K562 (cell line): Measurements from ENCODE around the gene LHB. TPM values are rescaled to one million over a fixed set of nuclear protein-coding genes. Genes with fewer than 3 reads are reported as not detected.

Experiments
- CTCFL ChIP-seq: IDR thresholded peaks from 2 replicates; pipeline ENCODE4 v1.6.1; 2011; ENCODE audit warnings: borderline replicate concordance, low read depth, mild to moderate bottlenecking, moderate library complexity, low read length; ENCODE audit not compliant: insufficient read depth, poor library complexity, severe bottlenecking
- KAT2B ChIP-seq: IDR thresholded peaks from one replicate; pipeline ENCODE4 v1.6.1; 2012; ENCODE audit warnings: low read depth, mild to moderate bottlenecking, control low read depth, inconsistent platforms, low read length, moderate library complexity
- microRNA-seq: library from miRNA; unstranded; fragments of <30 nt; microRNA quantifications from one replicate; pipeline ENCODE4, GENCODE V29; 2018; ENCODE audit warnings: borderline microRNAs expressed
- polyA plus RNA-seq, 8 experiments: library from polyadenylated mRNA; depleted of rRNA in 4 of 8; stranded (reverse) in 5 of 8; unstranded in 3 of 8; fragments of >200 nt; fragmentation: Nextera tagmentation in 2 of 8; fragmentation: Illumina TruSeq in 1 of 8; extraction: Ambion mirVana in 2 of 8; extraction: Trizol in 1 of 8; gene quantifications; 2 replicates each; pipeline versions ENCODE4 v1.2.1 to v1.2.3, GENCODE V29; 2011 to 2014; ENCODE audit warnings: inconsistent platforms in 1 of 8, missing spikeins in 1 of 8
- small RNA-seq: library from RNA; depleted of rRNA; stranded (forward); fragments of <200 nt; gene quantifications from one replicate; pipeline ENCODE3, GENCODE V24; 2014
- total RNA-seq, 7 experiments: library from RNA; depleted of rRNA in 6 of 7; stranded (reverse); fragments of >200 nt in 6 of 7; fragmentation: Illumina TruSeq in 2 of 7; extraction: Trizol in 2 of 7; gene quantifications; 2 replicates each; pipeline versions ENCODE4 v1.2.1 to v1.2.3, GENCODE V29; 2011 to 2021; ENCODE audit warnings: low replicate concordance in 1 of 7

The LHB gene
- total and polyA plus RNA-seq, 9 of the 15 experiments (the other 6 are each of a cell fraction or from before 2014, with no cell fraction given), result 0.54 TPM; not detected in 8

DNA sequence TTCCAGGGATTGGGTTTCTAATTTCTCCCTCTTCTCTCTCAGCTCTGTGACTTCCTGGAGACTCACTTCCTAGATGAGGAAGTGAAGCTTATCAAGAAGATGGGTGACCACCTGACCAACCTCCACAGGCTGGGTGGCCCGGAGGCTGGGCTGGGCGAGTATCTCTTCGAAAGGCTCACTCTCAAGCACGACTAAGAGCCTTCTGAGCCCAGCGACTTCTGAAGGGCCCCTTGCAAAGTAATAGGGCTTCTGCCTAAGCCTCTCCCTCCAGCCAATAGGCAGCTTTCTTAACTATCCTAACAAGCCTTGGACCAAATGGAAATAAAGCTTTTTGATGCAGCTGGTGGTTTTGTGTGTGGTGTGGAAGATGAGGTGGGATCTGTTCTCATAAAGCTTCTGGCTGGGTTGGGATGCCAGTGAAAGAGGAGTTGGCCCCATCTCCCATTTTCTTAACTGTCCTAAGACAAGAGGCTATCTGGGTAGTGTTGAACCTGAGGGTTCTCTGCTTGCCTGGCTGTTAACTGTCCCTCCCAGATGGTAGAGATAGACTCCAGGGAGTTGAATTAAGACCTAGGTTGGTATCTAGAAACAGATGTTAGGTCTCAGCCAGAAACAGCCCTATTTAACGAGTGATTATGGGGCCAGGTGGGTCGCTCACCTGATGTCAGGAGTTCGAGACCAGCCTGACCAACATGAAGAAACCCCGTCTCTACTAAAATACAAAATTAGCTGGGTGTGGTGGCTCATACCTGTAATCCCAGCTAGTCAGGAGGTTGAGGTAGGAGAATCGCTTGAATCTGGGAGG lies 50.1 kb downstream of the LHB start (continued):
- no peak for TF ChIP-seq KAT2B
- no peak for TF ChIP-seq CTCFL

Small RNAs within 50 kb of the gene (microRNA-seq; reads per million reads assigned to microRNA genes)
- gene MIR6798, result not detected

Small RNAs within 50 kb of the gene (small RNA-seq; reads per million reads assigned to genes)
- gene MIR6798, result 0.15 reads per million

Other genes starting within 250 kb of the LHB start
Only the 7 nearest of the 25 such genes appear.
- 12.9 and 20.5 TPM in 2 replicates for gene GYS1, start 23.8 kb downstream of the LHB start, total RNA-seq (2014; rRNA removed)
- gene GYS1, start 23.8 kb downstream of the LHB start, total RNA-seq (2014; rRNA removed; fragmentation: Illumina TruSeq; extraction: Trizol), result 8.8 and 11.3 TPM in 2 replicates
- gene GYS1, start 23.8 kb downstream of the LHB start, total RNA-seq (2015; rRNA removed; fragmentation: Illumina TruSeq; extraction: Trizol), result 15.2 and 18.4 TPM in 2 replicates
- 26.1 and 28.1 TPM in 2 replicates for gene GYS1, start 23.8 kb downstream of the LHB start, total RNA-seq (2021)
- gene GYS1, start 23.8 kb downstream of the LHB start, polyA plus RNA-seq (2011; rRNA removed), result 26.0 and 26.7 TPM in 2 replicates
- 31.1 and 32.2 TPM in 2 replicates for gene GYS1, start 23.8 kb downstream of the LHB start, polyA plus RNA-seq (2014; fragmentation: Illumina TruSeq; extraction: Trizol)
- gene GYS1, start 23.8 kb downstream of the LHB start, polyA plus RNA-seq (2014; fragmentation: Nextera tagmentation; extraction: Ambion mirVana), result 1 to 10 TPM; 1.9 to 2.2 TPM
- gene GYS1, start 23.8 kb downstream of the LHB start, polyA plus RNA-seq (2014; rRNA removed), result 18.0 and 24.3 TPM in 2 replicates
- 453 and 558 TPM in 2 replicates for gene RUVBL2, start 23.2 kb downstream of the LHB start, total RNA-seq (2014; rRNA removed)
- 56.6 and 95.4 TPM in 2 replicates for gene RUVBL2, start 23.2 kb downstream of the LHB start, total RNA-seq (2014; rRNA removed; fragmentation: Illumina TruSeq; extraction: Trizol)
- 282 and 294 TPM in 2 replicates for gene RUVBL2, start 23.2 kb downstream of the LHB start, total RNA-seq (2015; rRNA removed; fragmentation: Illumina TruSeq; extraction: Trizol)
- 335 and 343 TPM in 2 replicates for gene RUVBL2, start 23.2 kb downstream of the LHB start, total RNA-seq (2021)
- gene RUVBL2, start 23.2 kb downstream of the LHB start, polyA plus RNA-seq (2011; rRNA removed), result 237 and 273 TPM in 2 replicates
- 165 and 339 TPM in 2 replicates for gene RUVBL2, start 23.2 kb downstream of the LHB start, polyA plus RNA-seq (2014; fragmentation: Illumina TruSeq; extraction: Trizol)
- 10 to 100 TPM; 71.4 to 95.3 TPM for gene RUVBL2, start 23.2 kb downstream of the LHB start, polyA plus RNA-seq (2014; fragmentation: Nextera tagmentation; extraction: Ambion mirVana)
- 310 and 330 TPM in 2 replicates for gene RUVBL2, start 23.2 kb downstream of the LHB start, polyA plus RNA-seq (2014; rRNA removed)
- gene CGB3, start 7.2 kb upstream of the LHB start, total RNA-seq (2014; rRNA removed), result not detected in 2 replicates
- not detected in 2 replicates for gene CGB3, start 7.2 kb upstream of the LHB start, total RNA-seq (2014; rRNA removed; fragmentation: Illumina TruSeq; extraction: Trizol)
- not detected in 2 replicates for gene CGB3, start 7.2 kb upstream of the LHB start, total RNA-seq (2015; rRNA removed; fragmentation: Illumina TruSeq; extraction: Trizol)
- not detected in 2 replicates for gene CGB3, start 7.2 kb upstream of the LHB start, total RNA-seq (2021)
- not detected in 2 replicates for gene CGB3, start 7.2 kb upstream of the LHB start, polyA plus RNA-seq (2011; rRNA removed)
- gene CGB3, start 7.2 kb upstream of the LHB start, polyA plus RNA-seq (2014; fragmentation: Illumina TruSeq; extraction: Trizol), result not detected in 2 replicates
- not detected for gene CGB3, start 7.2 kb upstream of the LHB start, polyA plus RNA-seq (2014; fragmentation: Nextera tagmentation; extraction: Ambion mirVana)
- gene CGB3, start 7.2 kb upstream of the LHB start, polyA plus RNA-seq (2014; rRNA removed), result not detected in 2 replicates
- gene CGB2, start 14.8 kb upstream of the LHB start, total RNA-seq (2014; rRNA removed), result 0.65 TPM in 1 of 2 replicates, not detected in the other
- not detected in 2 replicates for gene CGB2, start 14.8 kb upstream of the LHB start, total RNA-seq (2014; rRNA removed; fragmentation: Illumina TruSeq; extraction: Trizol)
- not detected in 2 replicates for gene CGB2, start 14.8 kb upstream of the LHB start, total RNA-seq (2015; rRNA removed; fragmentation: Illumina TruSeq; extraction: Trizol)
- not detected in 2 replicates for gene CGB2, start 14.8 kb upstream of the LHB start, total RNA-seq (2021)
- 0.20 TPM in 1 of 2 replicates, not detected in the other for gene CGB2, start 14.8 kb upstream of the LHB start, polyA plus RNA-seq (2011; rRNA removed)
- 0.22 and 0.33 TPM in 2 replicates for gene CGB2, start 14.8 kb upstream of the LHB start, polyA plus RNA-seq (2014; fragmentation: Illumina TruSeq; extraction: Trizol)
- not detected for gene CGB2, start 14.8 kb upstream of the LHB start, polyA plus RNA-seq (2014; fragmentation: Nextera tagmentation; extraction: Ambion mirVana)
- gene CGB2, start 14.8 kb upstream of the LHB start, polyA plus RNA-seq (2014; rRNA removed), result not detected in 2 replicates
- not detected in 2 replicates for gene CGB1, start 19.8 kb upstream of the LHB start, total RNA-seq (2014; rRNA removed)
- not detected in 2 replicates for gene CGB1, start 19.8 kb upstream of the LHB start, total RNA-seq (2014; rRNA removed; fragmentation: Illumina TruSeq; extraction: Trizol)
- not detected in 2 replicates for gene CGB1, start 19.8 kb upstream of the LHB start, total RNA-seq (2015; rRNA removed; fragmentation: Illumina TruSeq; extraction: Trizol)
- gene CGB1, start 19.8 kb upstream of the LHB start, total RNA-seq (2021), result not detected in 2 replicates
- not detected in 2 replicates for gene CGB1, start 19.8 kb upstream of the LHB start, polyA plus RNA-seq (2011; rRNA removed)
- not detected in 2 replicates for gene CGB1, start 19.8 kb upstream of the LHB start, polyA plus RNA-seq (2014; fragmentation: Illumina TruSeq; extraction: Trizol)
- gene CGB1, start 19.8 kb upstream of the LHB start, polyA plus RNA-seq (2014; fragmentation: Nextera tagmentation; extraction: Ambion mirVana), result not detected
- gene CGB1, start 19.8 kb upstream of the LHB start, polyA plus RNA-seq (2014; rRNA removed), result not detected in 2 replicates
- gene CGB5, start 26.8 kb upstream of the LHB start, total RNA-seq (2014; rRNA removed), result not detected in 2 replicates
- not detected in 2 replicates for gene CGB5, start 26.8 kb upstream of the LHB start, total RNA-seq (2014; rRNA removed; fragmentation: Illumina TruSeq; extraction: Trizol)
- not detected in 2 replicates for gene CGB5, start 26.8 kb upstream of the LHB start, total RNA-seq (2015; rRNA removed; fragmentation: Illumina TruSeq; extraction: Trizol)
- gene CGB5, start 26.8 kb upstream of the LHB start, total RNA-seq (2021), result not detected in 2 replicates
- not detected in 2 replicates for gene CGB5, start 26.8 kb upstream of the LHB start, polyA plus RNA-seq (2011; rRNA removed)
- gene CGB5, start 26.8 kb upstream of the LHB start, polyA plus RNA-seq (2014; fragmentation: Illumina TruSeq; extraction: Trizol), result not detected in 2 replicates
- not detected for gene CGB5, start 26.8 kb upstream of the LHB start, polyA plus RNA-seq (2014; fragmentation: Nextera tagmentation; extraction: Ambion mirVana)
- gene CGB5, start 26.8 kb upstream of the LHB start, polyA plus RNA-seq (2014; rRNA removed), result not detected in 2 replicates
- not detected in 2 replicates for gene CGB8, start 32.0 kb upstream of the LHB start, total RNA-seq (2014; rRNA removed)
- not detected in 2 replicates for gene CGB8, start 32.0 kb upstream of the LHB start, total RNA-seq (2014; rRNA removed; fragmentation: Illumina TruSeq; extraction: Trizol)
- gene CGB8, start 32.0 kb upstream of the LHB start, total RNA-seq (2015; rRNA removed; fragmentation: Illumina TruSeq; extraction: Trizol), result not detected in 2 replicates
- gene CGB8, start 32.0 kb upstream of the LHB start, total RNA-seq (2021), result not detected in 2 replicates
- gene CGB8, start 32.0 kb upstream of the LHB start, polyA plus RNA-seq (2011; rRNA removed), result not detected in 2 replicates
- gene CGB8, start 32.0 kb upstream of the LHB start, polyA plus RNA-seq (2014; fragmentation: Illumina TruSeq; extraction: Trizol), result not detected in 2 replicates
- not detected for gene CGB8, start 32.0 kb upstream of the LHB start, polyA plus RNA-seq (2014; fragmentation: Nextera tagmentation; extraction: Ambion mirVana)
- gene CGB8, start 32.0 kb upstream of the LHB start, polyA plus RNA-seq (2014; rRNA removed), result not detected in 2 replicates